BE2C (cell line): Measurements from ENCODE around the gene WASF3.

Source experiments
- DNase-seq: peaks from one replicate; pipeline ENCODE4 v3.0.0-alpha.2; 2020
- H3K27me3 ChIP-seq: fragments of 250-450 bp; sonication (Bioruptor Pico); 2 replicates; pipeline ENCODE4 v1.5.1; 2020; ENCODE audit warnings: mild to moderate bottlenecking
- H3K36me3 ChIP-seq: fragments of 250-450 bp; sonication (Bioruptor Pico); 2 replicates; pipeline ENCODE4 v1.5.1; 2020; ENCODE audit warnings: mild to moderate bottlenecking
- H3K4me1 ChIP-seq: fragments of 250-450 bp; sonication (Bioruptor Pico); 2 replicates; pipeline ENCODE4 v1.5.1; 2020
- H3K4me3 ChIP-seq: 2 replicates; pipeline ENCODE4 v1.5.1; 2011; ENCODE audit warnings: low read depth, low read length
- H3K9me3 ChIP-seq: fragments of 250-450 bp; sonication (Bioruptor Pico); 2 replicates; pipeline ENCODE4 v1.5.1; 2020
- TF ChIP-seq, protein P1 (sequence below): IDR thresholded peaks from 2 replicates; pipeline ENCODE4 v1.5.1; 2012; ENCODE audit warnings: mild to moderate bottlenecking, low read depth, low read length

The WASF3 gene

GRCh38 chr13:26560456-26560855 is 3.0 kb downstream of the WASF3 start:
- H3K36me3 ChIP-seq: no peaks in the 10 kb centered on the region
- peaks cover 41% of the 10 kb centered on the region for H3K27me3 ChIP-seq
- H3K4me3 ChIP-seq: no peak overlapping the region
- DNase-seq: no peak
- no peaks in the 10 kb centered on the region for H3K9me3 ChIP-seq
- H3K4me1 ChIP-seq: no peaks in the 10 kb centered on the region
- TF ChIP-seq, protein P1, sequence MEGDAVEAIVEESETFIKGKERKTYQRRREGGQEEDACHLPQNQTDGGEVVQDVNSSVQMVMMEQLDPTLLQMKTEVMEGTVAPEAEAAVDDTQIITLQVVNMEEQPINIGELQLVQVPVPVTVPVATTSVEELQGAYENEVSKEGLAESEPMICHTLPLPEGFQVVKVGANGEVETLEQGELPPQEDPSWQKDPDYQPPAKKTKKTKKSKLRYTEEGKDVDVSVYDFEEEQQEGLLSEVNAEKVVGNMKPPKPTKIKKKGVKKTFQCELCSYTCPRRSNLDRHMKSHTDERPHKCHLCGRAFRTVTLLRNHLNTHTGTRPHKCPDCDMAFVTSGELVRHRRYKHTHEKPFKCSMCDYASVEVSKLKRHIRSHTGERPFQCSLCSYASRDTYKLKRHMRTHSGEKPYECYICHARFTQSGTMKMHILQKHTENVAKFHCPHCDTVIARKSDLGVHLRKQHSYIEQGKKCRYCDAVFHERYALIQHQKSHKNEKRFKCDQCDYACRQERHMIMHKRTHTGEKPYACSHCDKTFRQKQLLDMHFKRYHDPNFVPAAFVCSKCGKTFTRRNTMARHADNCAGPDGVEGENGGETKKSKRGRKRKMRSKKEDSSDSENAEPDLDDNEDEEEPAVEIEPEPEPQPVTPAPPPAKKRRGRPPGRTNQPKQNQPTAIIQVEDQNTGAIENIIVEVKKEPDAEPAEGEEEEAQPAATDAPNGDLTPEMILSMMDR: no peak

GRCh38 chr13:26561067-26561466 is 3.6 kb downstream of the WASF3 start:
- no peaks in the 10 kb centered on the region for H3K4me1 ChIP-seq
- no peaks in the 10 kb centered on the region for H3K36me3 ChIP-seq
- no peaks in the 10 kb centered on the region for H3K9me3 ChIP-seq
- peaks cover 41% of the 10 kb centered on the region for H3K27me3 ChIP-seq
- H3K4me3 ChIP-seq: no peak overlapping the region
- DNase-seq: no peak
- TF ChIP-seq, protein P1: no peak

GRCh38 chr13:26561651-26562511 is 4.4 kb downstream of the WASF3 start:
- Histone ChIP-seq H3K4me1 (no peaks in the 10 kb centered on the region), H3K4me3 (no peak overlapping the region), H3K9me3 (no peaks in the 10 kb centered on the region), H3K27me3 (peaks cover 35% of the 10 kb centered on the region), H3K36me3 (no peaks in the 10 kb centered on the region)
- TF ChIP-seq, protein P1: no peak
- DNase-seq: no peak

- TF ChIP-seq, protein P1: no peak
- Histone ChIP-seq H3K36me3 (no peaks in the 10 kb centered on the region), H3K9me3 (no peaks in the 10 kb centered on the region), H3K4me1 (no peaks in the 10 kb centered on the region), H3K27me3 (peaks cover 32% of the 10 kb centered on the region), H3K4me3 (no peak overlapping the region)
- no peak for DNase-seq
Observed at GRCh38 chr13:26562512-26562890, 5.0 kb downstream of the WASF3 start.

DNA sequence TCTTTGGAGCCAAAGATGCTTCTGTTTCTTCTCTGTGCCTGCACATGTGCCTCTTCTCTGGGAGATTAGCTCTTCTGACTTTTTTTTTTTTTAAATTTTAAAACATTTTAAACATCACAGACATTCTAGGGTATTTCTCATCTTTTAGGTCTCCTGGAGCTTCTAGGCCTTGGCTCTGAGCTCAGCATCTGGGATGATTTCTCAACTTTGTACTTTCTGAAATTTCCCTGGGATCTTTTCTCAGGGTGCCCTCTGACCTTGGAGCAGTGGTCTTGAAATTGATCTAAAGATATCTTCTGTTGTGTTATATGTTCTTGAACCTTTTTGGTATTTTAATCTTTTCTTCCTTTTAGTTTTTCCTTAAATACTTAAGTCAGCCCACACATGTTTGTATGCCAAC is 6.2 kb downstream of the WASF3 start:
- H3K27me3 ChIP-seq: peaks cover 21% of the 10 kb centered on the region
- H3K4me3 ChIP-seq: no peak overlapping the region
- no peaks in the 10 kb centered on the region for H3K9me3 ChIP-seq
- DNase-seq: no peak
- H3K4me1 ChIP-seq: no peaks in the 10 kb centered on the region
- no peaks in the 10 kb centered on the region for H3K36me3 ChIP-seq
- TF ChIP-seq, protein P1: no peak

DNA sequence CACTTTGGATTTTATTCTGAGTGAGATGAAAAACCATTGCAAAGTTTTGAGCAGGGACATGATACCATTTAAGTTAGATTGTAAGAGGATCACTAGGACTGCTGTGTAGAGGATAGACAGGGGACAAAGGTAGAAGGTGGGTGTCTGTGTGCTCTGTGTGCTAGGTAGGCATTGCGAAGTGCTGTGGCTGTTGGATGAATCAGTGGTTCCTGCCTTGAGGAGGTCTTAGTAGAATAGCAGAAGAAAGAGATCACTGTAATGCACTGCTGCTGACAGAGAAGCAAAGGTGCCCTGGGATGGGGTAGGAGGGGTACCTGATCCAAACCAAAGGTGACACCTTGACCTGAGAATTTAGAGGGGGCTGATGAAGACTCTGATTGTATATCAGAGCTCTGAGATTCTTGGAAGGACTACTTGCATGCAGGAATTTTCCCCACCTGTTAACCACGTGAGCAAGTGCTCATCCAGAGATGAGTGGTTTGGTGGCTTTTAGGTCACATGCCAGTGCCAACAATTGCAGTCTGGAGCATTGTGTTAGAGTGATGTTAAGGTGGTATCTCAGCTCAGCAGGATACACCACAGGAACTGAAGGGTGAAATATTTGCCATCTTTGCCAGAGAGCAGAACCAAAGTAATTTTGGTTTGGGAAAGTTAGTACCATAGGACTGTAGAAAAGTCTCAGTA is 10.8 kb downstream of the WASF3 start:
- TF ChIP-seq, protein P1: no peak
- no peaks in the 10 kb centered on the region for H3K27me3 ChIP-seq
- H3K36me3 ChIP-seq: no peaks in the 10 kb centered on the region
- DNase-seq: no peak
- no peaks in the 10 kb centered on the region for H3K4me1 ChIP-seq
- no peaks in the 10 kb centered on the region for H3K9me3 ChIP-seq
- H3K4me3 ChIP-seq: no peak overlapping the region
